DND-41 (cell line): ENCODE data around the gene ARAF.

Experiments
- ATAC-seq: fragments of 200-7000 bp; cut with Tn5 transposase; 3 replicates; pipeline ENCODE4 v1.9.1; 2021; ENCODE audit warnings: low read depth; ENCODE audit not compliant: insufficient read depth
- DNase-seq: peaks from one replicate; pipeline ENCODE4 v3.0.0-alpha.2; 2020
- H2AFZ ChIP-seq: 2 replicates; pipeline ENCODE4 v1.6.0; 2012; ENCODE audit warnings: low read depth, low read length
- H3K27ac ChIP-seq: 2 replicates; pipeline ENCODE4 v1.5.1; 2012; ENCODE audit warnings: low read length, inconsistent platforms
- H3K27me3 ChIP-seq: fragments of 200-600 bp; sonication (generic); 2 replicates; pipeline ENCODE4 v1.6.0; 2012; ENCODE audit warnings: low read length, mild to moderate bottlenecking, inconsistent platforms; ENCODE audit not compliant: insufficient read depth, poor library complexity
- H3K36me3 ChIP-seq: 2 replicates; pipeline ENCODE4 v1.5.1; 2012; ENCODE audit warnings: low read length, inconsistent platforms; ENCODE audit not compliant: insufficient read depth
- H3K4me1 ChIP-seq: 2 replicates; pipeline ENCODE4 v1.5.1; 2012; ENCODE audit warnings: mild to moderate bottlenecking, low read length; ENCODE audit not compliant: insufficient read depth
- H3K4me2 ChIP-seq: 2 replicates; pipeline ENCODE4 v1.6.0; 2012; ENCODE audit warnings: mild to moderate bottlenecking, moderate library complexity, low read length, inconsistent platforms; ENCODE audit not compliant: insufficient read depth
- H3K4me3 ChIP-seq, 2 experiments: fragments of 200-600 bp in 1 of 2; shearing (Covaris generic) in 1 of 2; 2 replicates each; pipeline ENCODE4 v1.5.1; 2012 to 2016; ENCODE audit warnings: inconsistent platforms in 2 of 2, low read length in 2 of 2, mild to moderate bottlenecking in 2 of 2, low read depth in 1 of 2, moderate library complexity in 1 of 2
- H3K79me2 ChIP-seq: 2 replicates; pipeline ENCODE4 v1.6.0; 2012; ENCODE audit warnings: low read length, inconsistent platforms; ENCODE audit not compliant: insufficient read depth
- H3K9ac ChIP-seq: 2 replicates; pipeline ENCODE4 v1.6.0; 2012; ENCODE audit warnings: low read depth, mild to moderate bottlenecking, inconsistent platforms, low read length, moderate library complexity
- H3K9me3 ChIP-seq: 2 replicates; pipeline ENCODE4 v1.5.1; 2012; ENCODE audit warnings: low read length, moderate library complexity, mild to moderate bottlenecking, inconsistent platforms; ENCODE audit not compliant: insufficient read depth, severe bottlenecking
- H4K20me1 ChIP-seq: 2 replicates; pipeline ENCODE4 v1.6.0; 2012; ENCODE audit warnings: low read length; ENCODE audit not compliant: insufficient read depth
- CTCF ChIP-seq: IDR thresholded peaks from 2 replicates; pipeline ENCODE4 v1.5.1; 2012; ENCODE audit warnings: borderline replicate concordance, low read length, moderate library complexity, mild to moderate bottlenecking; ENCODE audit not compliant: poor library complexity, severe bottlenecking; ENCODE audit errors: extremely low read depth
- EZH2 ChIP-seq: IDR thresholded peaks from 3 replicates; pipeline ENCODE4 v1.6.1; 2012; ENCODE audit warnings: borderline replicate concordance, low read depth, mild to moderate bottlenecking, moderate library complexity, low read length, inconsistent platforms; ENCODE audit not compliant: severe bottlenecking

The ARAF gene

GRCh38 chrX:47573341-47574075 lies 12.5 kb downstream of the ARAF start:
- 0 out of 3 replicates have a peak, but pooled peaks have one; percentile 12 for ATAC-seq
- peaks cover 25% of the 10 kb centered on the region for H3K36me3 ChIP-seq
- no peaks in the 10 kb centered on the region for H3K27me3 ChIP-seq
- H3K4me1 ChIP-seq, result no peaks in the 10 kb centered on the region
- no peaks in the 10 kb centered on the region for H3K9me3 ChIP-seq
- no peak overlapping the region for H3K9ac ChIP-seq
- H3K27ac ChIP-seq, result no peak overlapping the region
- H2AFZ ChIP-seq, result no peak overlapping the region
- no peak for DNase-seq
- no peaks in the 10 kb centered on the region for H3K79me2 ChIP-seq
- TF ChIP-seq EZH2 (no peak), CTCF (no peak)
- no peak overlapping the region for H3K4me2 ChIP-seq
- no peak overlapping the region for H3K4me3 ChIP-seq
- no peaks in the 10 kb centered on the region for H4K20me1 ChIP-seq

- no peak for TF ChIP-seq EZH2
- no peak for TF ChIP-seq CTCF
- no peak overlapping the region for H3K27ac ChIP-seq
- ATAC-seq (no peak), DNase-seq (no peak)
- H2AFZ ChIP-seq, result no peak overlapping the region
- H3K9me3 ChIP-seq, result no peaks in the 10 kb centered on the region
- H3K4me3 ChIP-seq, result no peak overlapping the region
- H3K79me2 ChIP-seq, result no peaks in the 10 kb centered on the region
- no peaks in the 10 kb centered on the region for H3K27me3 ChIP-seq
- H3K9ac ChIP-seq, result no peak overlapping the region
- peaks cover 19% of the 10 kb centered on the region for H3K36me3 ChIP-seq
- no peaks in the 10 kb centered on the region for H3K4me1 ChIP-seq
- H3K4me2 ChIP-seq, result no peak overlapping the region
- no peaks in the 10 kb centered on the region for H4K20me1 ChIP-seq
Measured at GRCh38 chrX:47574076-47574546, 13.1 kb downstream of the ARAF start.

- no peak overlapping the region for H2AFZ ChIP-seq
- ATAC-seq (no peak), DNase-seq (no peak)
- no peak for TF ChIP-seq CTCF
- TF ChIP-seq EZH2, result no peak
- H3K27me3 ChIP-seq, result no peaks in the 10 kb centered on the region
- H3K79me2 ChIP-seq, result no peaks in the 10 kb centered on the region
- H3K36me3 ChIP-seq, result peaks cover 13% of the 10 kb centered on the region
- no peaks in the 10 kb centered on the region for H3K9me3 ChIP-seq
- no peaks in the 10 kb centered on the region for H4K20me1 ChIP-seq
- no peak overlapping the region for H3K4me2 ChIP-seq
- no peak overlapping the region for H3K27ac ChIP-seq
- no peaks in the 10 kb centered on the region for H3K4me1 ChIP-seq
- H3K4me3 ChIP-seq, result no peak overlapping the region
- no peak overlapping the region for H3K9ac ChIP-seq
Measured at GRCh38 chrX:47574547-47575301, 13.7 kb downstream of the ARAF start.
